B cell (primary cell): ENCODE results near the gene LRSAM1.

Experiments
- CTCF ChIP-seq: fragments of 200-600 bp; IDR thresholded peaks from one replicate; pipeline ENCODE4 v1.8.0; 2022; ENCODE audit warnings: antibody characterized with exemption, mild to moderate bottlenecking
- EZH2 ChIP-seq: IDR thresholded peaks from 2 replicates; pipeline ENCODE4 v1.6.1; 2012; ENCODE audit warnings: borderline replicate concordance, low read depth, mild to moderate bottlenecking, moderate library complexity, low read length; ENCODE audit not compliant: insufficient read depth, poor library complexity, severe bottlenecking

- TF ChIP-seq CTCF (no peak), EZH2 (no peak)
Measured at GRCh38 chr9:127467621-127468020, 16.3 kb downstream of the LRSAM1 start.
